Measurements from ENCODE around the gene DNM2. TPM values are rescaled to one million over a fixed set of nuclear protein-coding genes. Genes with fewer than 3 reads are reported as not detected.
A peak's percentile ranks its signal among the peaks of the same experiment; 100 is the strongest.

DNM2 gene
- total RNA-seq, 1 donor from 2014 or later = 227 TPM

GRCh38 chr19:10747271-10747670 is 29.4 kb downstream of the DNM2 start:
- peaks cover 12% of the 10 kb centered on the region for H3K9me3 Mint-ChIP-seq (ENCODE audit: unreplicated experiment)
- peaks cover 9% of the 10 kb centered on the region for H3K4me1 Mint-ChIP-seq (ENCODE audit: low read depth, unreplicated experiment)
- H3K27ac Mint-ChIP-seq (ENCODE audit: unreplicated experiment) = peak overlapping the region; percentile 12
- TF ChIP-seq, protein P1, sequence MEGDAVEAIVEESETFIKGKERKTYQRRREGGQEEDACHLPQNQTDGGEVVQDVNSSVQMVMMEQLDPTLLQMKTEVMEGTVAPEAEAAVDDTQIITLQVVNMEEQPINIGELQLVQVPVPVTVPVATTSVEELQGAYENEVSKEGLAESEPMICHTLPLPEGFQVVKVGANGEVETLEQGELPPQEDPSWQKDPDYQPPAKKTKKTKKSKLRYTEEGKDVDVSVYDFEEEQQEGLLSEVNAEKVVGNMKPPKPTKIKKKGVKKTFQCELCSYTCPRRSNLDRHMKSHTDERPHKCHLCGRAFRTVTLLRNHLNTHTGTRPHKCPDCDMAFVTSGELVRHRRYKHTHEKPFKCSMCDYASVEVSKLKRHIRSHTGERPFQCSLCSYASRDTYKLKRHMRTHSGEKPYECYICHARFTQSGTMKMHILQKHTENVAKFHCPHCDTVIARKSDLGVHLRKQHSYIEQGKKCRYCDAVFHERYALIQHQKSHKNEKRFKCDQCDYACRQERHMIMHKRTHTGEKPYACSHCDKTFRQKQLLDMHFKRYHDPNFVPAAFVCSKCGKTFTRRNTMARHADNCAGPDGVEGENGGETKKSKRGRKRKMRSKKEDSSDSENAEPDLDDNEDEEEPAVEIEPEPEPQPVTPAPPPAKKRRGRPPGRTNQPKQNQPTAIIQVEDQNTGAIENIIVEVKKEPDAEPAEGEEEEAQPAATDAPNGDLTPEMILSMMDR (IDR thresholded peaks at IDR 0.05; ENCODE audit: partially characterized antibody, unreplicated experiment) = no peak
- H3K4me3 Mint-ChIP-seq (ENCODE audit: unreplicated experiment) = no peak overlapping the region
- H3K36me3 Mint-ChIP-seq (ENCODE audit: unreplicated experiment) = no peaks in the 10 kb centered on the region
- no peak for DNase-seq
- peaks cover 9% of the 10 kb centered on the region for H3K27me3 Mint-ChIP-seq (ENCODE audit: unreplicated experiment)

- DNase-seq = no peak
- Mint-ChIP-seq H3K27ac (ENCODE audit: unreplicated experiment) (peak overlapping the region; percentile 12), H3K36me3 (ENCODE audit: unreplicated experiment) (no peaks in the 10 kb centered on the region), H3K27me3 (ENCODE audit: unreplicated experiment) (peaks cover 9% of the 10 kb centered on the region), H3K9me3 (ENCODE audit: unreplicated experiment) (peaks cover 12% of the 10 kb centered on the region), H3K4me3 (ENCODE audit: unreplicated experiment) (no peak overlapping the region), H3K4me1 (ENCODE audit: low read depth, unreplicated experiment) (peaks cover 6% of the 10 kb centered on the region)
- TF ChIP-seq, protein P1 (IDR thresholded peaks at IDR 0.05; ENCODE audit: partially characterized antibody, unreplicated experiment) = no peak
Measured at GRCh38 chr19:10747674-10748073, 29.8 kb downstream of the DNM2 start.

DNA sequence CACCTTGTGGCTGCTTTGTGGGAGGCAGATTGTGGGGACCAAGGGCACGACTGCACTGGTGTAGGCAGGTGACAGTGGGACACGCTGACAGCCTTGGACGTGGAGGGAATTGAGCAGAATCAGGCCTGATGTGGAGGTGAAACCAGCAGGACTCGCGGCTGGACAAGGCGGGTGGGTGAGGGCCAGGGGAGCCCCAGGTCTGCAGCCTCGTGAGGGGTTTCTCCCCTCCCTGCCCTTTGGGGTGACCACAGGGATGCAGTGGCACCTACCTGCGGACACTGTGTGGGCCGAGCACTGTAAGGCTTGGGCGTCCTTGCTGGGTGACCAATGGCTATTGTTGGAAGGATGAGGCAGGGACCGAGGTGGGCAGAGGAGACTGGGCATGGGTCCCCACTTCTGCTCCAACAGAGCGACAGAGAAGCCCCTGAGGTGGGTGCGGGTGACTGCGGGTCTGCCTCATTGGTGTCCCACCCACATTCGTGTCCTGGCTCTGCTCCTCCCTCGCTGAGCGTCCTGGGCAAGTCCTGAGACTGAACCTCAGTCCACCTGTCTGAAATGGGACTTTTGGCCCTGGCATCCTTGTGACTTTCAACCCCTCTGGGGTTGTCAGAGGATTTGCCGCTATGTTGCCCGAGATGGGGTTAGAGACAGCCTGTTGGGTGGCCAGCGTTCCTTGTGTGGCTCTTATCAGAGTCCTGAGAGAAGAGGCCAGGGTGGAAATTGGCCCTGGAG is 30.5 kb downstream of the DNM2 start:
- peaks cover 5% of the 10 kb centered on the region for H3K4me1 Mint-ChIP-seq (ENCODE audit: low read depth, unreplicated experiment)
- no peak overlapping the region for H3K27ac Mint-ChIP-seq (ENCODE audit: unreplicated experiment)
- DNase-seq = no peak
- no peaks in the 10 kb centered on the region for H3K36me3 Mint-ChIP-seq (ENCODE audit: unreplicated experiment)
- TF ChIP-seq, protein P1 (IDR thresholded peaks at IDR 0.05; ENCODE audit: partially characterized antibody, unreplicated experiment) = no peak
- peaks cover 12% of the 10 kb centered on the region for H3K9me3 Mint-ChIP-seq (ENCODE audit: unreplicated experiment)
- H3K27me3 Mint-ChIP-seq (ENCODE audit: unreplicated experiment) = peaks cover 9% of the 10 kb centered on the region
- no peak overlapping the region for H3K4me3 Mint-ChIP-seq (ENCODE audit: unreplicated experiment)

- Mint-ChIP-seq H3K36me3 (ENCODE audit: unreplicated experiment) (no peaks in the 10 kb centered on the region), H3K4me3 (ENCODE audit: unreplicated experiment) (no peak overlapping the region), H3K4me1 (ENCODE audit: low read depth, unreplicated experiment) (peaks cover 5% of the 10 kb centered on the region), H3K27me3 (ENCODE audit: unreplicated experiment) (peaks cover 9% of the 10 kb centered on the region), H3K9me3 (ENCODE audit: unreplicated experiment) (peaks cover 12% of the 10 kb centered on the region), H3K27ac (ENCODE audit: unreplicated experiment) (no peak overlapping the region)
- TF ChIP-seq, protein P1 (IDR thresholded peaks at IDR 0.05; ENCODE audit: partially characterized antibody, unreplicated experiment) = no peak
- no peak for DNase-seq
Measured at GRCh38 chr19:10748927-10749434, 31.1 kb downstream of the DNM2 start.
